Psoas muscle (tissue), 8 donors: Measurements from ENCODE around the gene NUP210L. TPM values are rescaled to one million over a fixed set of nuclear protein-coding genes. Genes with fewer than 3 reads are reported as not detected.

Source experiments
- ATAC-seq, 4 donors: fragments of 200-7000 bp; cut with Tn5 transposase; one replicate each; pipeline ENCODE4 v1.9.1; 2020; ENCODE audit warnings: moderate library complexity in 3 of 4, mild to moderate bottlenecking in 2 of 4
- DNase-seq, 2 donors: peaks; one replicate each; pipeline ENCODE4 v3.0.0-alpha.2; 2020
- H3K27ac ChIP-seq: fragments of 200-600 bp; one replicate; pipeline ENCODE4 v1.8.0; 2022
- H3K27me3 ChIP-seq, 3 donors: fragments of 200-600 bp in 1 of 3; one replicate each; pipeline versions ENCODE4 v1.6.1 to v1.8.0; 2013 to 2022; ENCODE audit warnings: low read length in 2 of 3, mild to moderate bottlenecking in 2 of 3, moderate library complexity in 1 of 3; ENCODE audit not compliant: insufficient read depth in 3 of 3
- H3K36me3 ChIP-seq, 2 donors: fragments of 200-600 bp in 1 of 2; one replicate each; pipeline versions ENCODE4 v1.6.1 to v1.8.0; 2013 to 2022; ENCODE audit warnings: low read depth in 1 of 2, mild to moderate bottlenecking in 1 of 2, moderate library complexity in 1 of 2; ENCODE audit not compliant: insufficient read depth in 1 of 2
- H3K4me1 ChIP-seq: fragments of 200-600 bp; one replicate; pipeline ENCODE4 v1.8.0; 2022
- H3K4me3 ChIP-seq: fragments of 200-600 bp; one replicate; pipeline ENCODE4 v1.8.0; 2022; ENCODE audit warnings: mild to moderate bottlenecking
- H3K9me3 ChIP-seq: fragments of 200-600 bp; one replicate; pipeline ENCODE4 v1.8.0; 2022
- CTCF ChIP-seq: fragments of 200-600 bp; IDR thresholded peaks from one replicate; pipeline ENCODE4 v1.8.0; 2022; ENCODE audit warnings: antibody characterized with exemption
- WGBS, 3 donors: extraction: QIAGEN DNeasy Blood & Tissue Kit; methylation state at CpG; one replicate each; pipeline versions ENCODE4 v1.1.6 to v1.1.7; 2013; 5-methylcytosine and 5-hydroxymethylcytosine counted together
- intact Hi-C, 2 donors: fragments of 100-400 bp; cut with DNase I; formaldehyde crosslinking; loops; one replicate each; pipeline versions ENCODE4 v1.11.0 to v1.14.2; 2022
- polyA plus RNA-seq, 3 donors: library from polyadenylated mRNA; stranded (reverse); fragments of 200-250 nt; gene quantifications; one replicate each; pipeline ENCODE4 v1.2.3, GENCODE V29; 2013
- total RNA-seq, 4 donors: library from RNA; stranded (reverse); fragmentation: NEBNext Ultra II Directional in 2 of 4; extraction: Animal tissue kit (Norgen Biotek cat#: 25700) in 2 of 4; gene quantifications; one replicate each; pipeline versions ENCODE4 v1.2.1 to v1.2.4, GENCODE V29; 2021 to 2023
- donor health status: healthy with polysubstance abuse.
- donor health status: DM: no; HTN: no; CAD: no; lungs with moderate emphysema.
- donor health status: Bipolar disorder and iron deficiency.
- donor health status: healthy.
- donor health status: DM: yes; HTN: yes; CAD: no.
- donor health status: DM: no; HTN: no; CAD: no.
- donor health status: DM: no; HTN: no; CAD: no.
- donor health status: DM: yes; HTN: yes; CAD: no.

Gene NUP210L
- total and polyA plus RNA-seq, 7 donors, result 0.01 to 3.0 (median 0.19) TPM; not detected in 2

GRCh38 chr1:153944827-153945117, 210.1 kb downstream of the NUP210L start:
- WGBS, 3 donors, result 65 to 74% (median 67%) methylated on average over 3 of the region's 3 CpGs
- intact Hi-C loops, result loop anchor here (5.0 to 10.0 kb wide), 3 partner anchors 43 to 270 kb away; partner anchors contain the start of genes ILF2 (in 1 of the 2), NPR1 (in 1 of the 2) and RAB13 (in 1 of the 2)
- DNase-seq, result no peak
- peaks cover 24% of the 10 kb centered on the region for H3K4me1 ChIP-seq
- no peaks in the 10 kb centered on the region for H3K9me3 ChIP-seq
- peak overlapping the region; percentile 99 for H3K4me3 ChIP-seq
- H3K27me3 ChIP-seq, result no peaks in the 10 kb centered on the region
- TF ChIP-seq CTCF, result no peak
- no peak for ATAC-seq
- H3K27ac ChIP-seq, result peak overlapping the region; percentile 94
- peaks cover 10 to 59% of the 10 kb centered on the region in 2 donors for H3K36me3 ChIP-seq

GRCh38 chr1:153944005-153944826, 210.7 kb downstream of the NUP210L start:
- intact Hi-C loops, result loop anchor here in 1 of 2 donors (10.0 kb wide), 2 partner anchors 149 to 269 kb away; partner anchors contain the start of genes ILF2 and NPR1
- Histone ChIP-seq H3K27ac (peak overlapping the region; percentile 94), H3K27me3 (no peaks in the 10 kb centered on the region), H3K36me3 (peaks cover 9 to 59% of the 10 kb centered on the region in 2 donors), H3K4me1 (peaks cover 24% of the 10 kb centered on the region), H3K9me3 (no peaks in the 10 kb centered on the region), H3K4me3 (peak overlapping the region; percentile 99)
- WGBS, 3 donors, result 77 to 82% (median 81%) methylated on average over 14 to 15 of the region's 15 CpGs
- no peak for ATAC-seq
- TF ChIP-seq CTCF, result no peak
- DNase-seq, result no peak

GRCh38 chr1:153942766-153943549, 211.9 kb downstream of the NUP210L start:
- Histone ChIP-seq H3K27me3 (no peaks in the 10 kb centered on the region), H3K4me1 (peaks cover 24% of the 10 kb centered on the region), H3K36me3 (peaks cover 7 to 59% of the 10 kb centered on the region in 2 donors), H3K4me3 (no peak overlapping the region), H3K27ac (no peak overlapping the region), H3K9me3 (no peaks in the 10 kb centered on the region)
- TF ChIP-seq CTCF, result no peak
- 67 to 82% (median 68%) methylated on average over 11 of the region's 11 CpGs for WGBS, 3 donors
- ATAC-seq (no peak), DNase-seq (no peak)
- intact Hi-C loops, result loop anchor here (2.0 to 10.0 kb wide), 3 partner anchors 18 to 268 kb away; partner anchors contain the start of genes ILF2 (in 1 of the 2) and NPR1 (in 1 of the 2)

Other genes starting within 250 kb of the NUP210L start
- 10 to 100 TPM; 34.8 to 53.1 (median 43.1) TPM for gene GATAD2B, start 232.1 kb downstream of the NUP210L start, total RNA-seq
- gene GATAD2B, start 232.1 kb downstream of the NUP210L start, polyA plus RNA-seq, result 1 to 10 TPM; 3.4 to 9.4 (median 5.7) TPM
- gene DENND4B, start 208.4 kb downstream of the NUP210L start, total RNA-seq, result 10 to 100 TPM; 47.1 to 75.4 (median 50.3) TPM
- gene DENND4B, start 208.4 kb downstream of the NUP210L start, polyA plus RNA-seq, result 10 to 100 TPM; 23.1 to 40.4 (median 23.5) TPM
- gene CRTC2, start 196.5 kb downstream of the NUP210L start, total RNA-seq, result 10 to 100 TPM; 17.0 to 39.0 (median 27.6) TPM
- 10 to 100 TPM; 31.3 to 54.6 (median 31.3) TPM for gene CRTC2, start 196.5 kb downstream of the NUP210L start, polyA plus RNA-seq
- 10 to 100 TPM; 21.9 to 58.2 (median 38.0) TPM for gene SLC39A1, start 191.5 kb downstream of the NUP210L start, total RNA-seq
- 10 to 100 TPM; 46.7 to 85.3 (median 65.9) TPM for gene SLC39A1, start 191.5 kb downstream of the NUP210L start, polyA plus RNA-seq
- gene CREB3L4, start 187.2 kb downstream of the NUP210L start, total RNA-seq, result 1 to 10 TPM; 3.7 to 5.6 (median 5.0) TPM
- 10 to 100 TPM in 1 of 3 donors, 1 to 10 TPM in 2; 4.3 to 12.6 (median 6.3) TPM for gene CREB3L4, start 187.2 kb downstream of the NUP210L start, polyA plus RNA-seq
- gene JTB, start 177.4 kb downstream of the NUP210L start, total RNA-seq, result 100 to 1,000 TPM in 2 of 4 donors, 10 to 100 TPM in 2; 87.6 to 118 (median 95.0) TPM
- gene JTB, start 177.4 kb downstream of the NUP210L start, polyA plus RNA-seq, result 100 to 1,000 TPM; 147 to 266 (median 172) TPM
- gene RAB13, start 168.7 kb downstream of the NUP210L start, total RNA-seq, result 10 to 100 TPM; 31.0 to 67.0 (median 44.1) TPM
- gene RAB13, start 168.7 kb downstream of the NUP210L start, polyA plus RNA-seq, result 10 to 100 TPM; 30.3 to 40.8 (median 38.5) TPM
- 1,000 to 10,000 TPM in 2 of 4 donors, 100 to 1,000 TPM in 2; 653 to 1,325 (median 1,012) TPM for gene RPS27, start 164.3 kb downstream of the NUP210L start, total RNA-seq
- 1,000 to 10,000 TPM; 7,773 to 8,046 (median 8,035) TPM for gene RPS27, start 164.3 kb downstream of the NUP210L start, polyA plus RNA-seq
- gene TPM3, start 37.0 kb upstream of the NUP210L start, total RNA-seq, result 1,000 to 10,000 TPM; 2,192 to 3,898 (median 3,031) TPM
- gene TPM3, start 37.0 kb upstream of the NUP210L start, polyA plus RNA-seq, result 1,000 to 10,000 TPM; 1,778 to 2,728 (median 2,516) TPM
- not detected for gene CFAP141, start 51.3 kb upstream of the NUP210L start, total RNA-seq
- not detected for gene CFAP141, start 51.3 kb upstream of the NUP210L start, polyA plus RNA-seq
- 100 to 1,000 TPM in 1 of 4 donors, 10 to 100 TPM in 3; 83.9 to 121 (median 87.5) TPM for gene UBAP2L, start 65.9 kb upstream of the NUP210L start, total RNA-seq
- gene UBAP2L, start 65.9 kb upstream of the NUP210L start, polyA plus RNA-seq, result 10 to 100 TPM; 45.8 to 92.0 (median 81.9) TPM
- 100 to 1,000 TPM; 122 to 148 (median 136) TPM for gene HAX1, start 117.6 kb upstream of the NUP210L start, total RNA-seq
- gene HAX1, start 117.6 kb upstream of the NUP210L start, polyA plus RNA-seq, result 100 to 1,000 TPM; 110 to 154 (median 143) TPM
- not detected for gene AQP10, start 166.0 kb upstream of the NUP210L start, total RNA-seq
- gene AQP10, start 166.0 kb upstream of the NUP210L start, polyA plus RNA-seq, result under 1 TPM in 1 of 3 donors, not detected in 2; 0.04 TPM
- gene ATP8B2, start 170.5 kb upstream of the NUP210L start, total RNA-seq, result 1 to 10 TPM; 3.6 to 5.8 (median 4.0) TPM
- gene ATP8B2, start 170.5 kb upstream of the NUP210L start, polyA plus RNA-seq, result 1 to 10 TPM; 1.3 to 3.4 (median 2.2) TPM